Esophagus squamous epithelium (tissue), 5 donors: ENCODE data around the gene WWOX. TPM values are rescaled to one million over a fixed set of nuclear protein-coding genes. Genes with fewer than 3 reads are reported as not detected.

ENCODE experiments used
- DNase-seq: peaks from one replicate; lab custom pipeline; 2025; lab: John Stamatoyannopoulos, UW
- H3K27ac ChIP-seq, 4 donors: fragments of 200-600 bp; sonication (generic); one replicate each; pipeline ENCODE4 v1.5.1; 2016 to 2019; ENCODE audit warnings: mild to moderate bottlenecking in 1 of 4
- H3K27me3 ChIP-seq, 4 donors: fragments of 200-600 bp; sonication (generic); 1 replicate in 3 of 4; 2 replicates in 1 of 4; pipeline versions ENCODE4 v1.5.1 to v1.6.0; 2017 to 2021; ENCODE audit warnings: antibody characterized with exemption in 1 of 4
- H3K36me3 ChIP-seq, 3 donors: fragments of 200-600 bp; sonication (generic); one replicate each; pipeline ENCODE4 v1.5.1; 2016 to 2019
- H3K4me1 ChIP-seq, 3 donors: fragments of 200-600 bp; sonication (generic); one replicate each; pipeline ENCODE4 v1.5.1; 2017 to 2019
- H3K4me3 ChIP-seq, 4 donors: fragments of 200-600 bp; sonication (generic); 1 replicate in 3 of 4; 2 replicates in 1 of 4; pipeline ENCODE4 v1.5.1; 2016 to 2019; ENCODE audit warnings: mild to moderate bottlenecking in 2 of 4, moderate library complexity in 1 of 4
- H3K9me3 ChIP-seq, 3 donors: fragments of 200-600 bp; sonication (generic); one replicate each; pipeline ENCODE4 v1.5.1; 2016 to 2019
- POLR2A ChIP-seq, 4 donors: fragments of 450-650 bp; IDR thresholded peaks; one replicate each; pipeline ENCODE4 v1.6.1; 2017; ENCODE audit warnings: antibody characterized with exemption in 4 of 4, mild to moderate bottlenecking in 4 of 4, moderate library complexity in 3 of 4
- WGBS, 2 donors: methylation state at CpG; one replicate each; pipeline ENCODE4 v1.1.5; 2018; 5-methylcytosine and 5-hydroxymethylcytosine counted together
- intact Hi-C: fragments of 100-400 bp; cut with DNase I; formaldehyde crosslinking; loops from one replicate; pipeline ENCODE4 v1.15.0; 2022
- total RNA-seq, 4 donors: library from RNA; depleted of rRNA; stranded (reverse); fragments of >200 nt; gene quantifications; one replicate each; pipeline ENCODE4 v1.1.0, GENCODE V29; 2016
- TF ChIP-seq, protein P1 (sequence below), 6 experiments: fragments of 450-650 bp in 4 of 6; fragments of 200-600 bp in 2 of 6; sonication (generic) in 2 of 6; IDR thresholded peaks; one replicate each; pipeline ENCODE4 v1.5.1; 2016 to 2019; ENCODE audit warnings: antibody characterized with exemption in 6 of 6, mild to moderate bottlenecking in 4 of 6, moderate library complexity in 4 of 6
- donor health status: DM: yes; HTN: yes; CAD: no.

WWOX gene
- total RNA-seq, 4 donors from 2014 or later: 20.9 to 31.1 (median 27.5) TPM

DNA sequence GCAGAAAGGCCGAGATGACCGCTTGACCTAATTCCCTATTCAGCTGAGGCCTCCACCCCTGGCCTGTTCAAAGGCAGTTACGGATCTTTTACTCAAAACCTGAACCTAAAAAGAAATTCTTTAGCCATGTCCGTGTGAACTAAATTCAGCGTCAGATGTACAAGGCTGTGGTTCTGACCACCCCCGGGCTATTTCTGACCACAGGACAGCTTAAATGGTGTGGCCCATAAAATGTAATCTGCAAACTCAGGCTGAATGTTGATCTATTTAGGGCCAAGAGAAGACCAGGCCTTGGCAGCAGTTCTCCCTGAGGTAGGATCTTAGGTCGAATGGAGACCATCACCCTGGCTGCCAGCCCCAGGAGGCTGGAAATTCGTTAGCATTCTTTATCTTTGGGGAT, 485.5 kb downstream of the WWOX start:
- intact Hi-C loops: no loop called here
- Histone ChIP-seq H3K4me1 (peaks cover 0 to 4% (median 0%) of the 10 kb centered on the region in 3 donors), H3K36me3 (no peaks in the 10 kb centered on the region), H3K27me3 (peaks cover 0 to 40% (median 0%) of the 10 kb centered on the region in 4 donors), H3K9me3 (no peaks in the 10 kb centered on the region), H3K4me3 (no peak overlapping the region), H3K27ac (no peak overlapping the region)
- 91 to 93% methylated on average over 8 of the region's 8 CpGs for WGBS, 2 donors
- no peak for DNase-seq
- no peak for TF ChIP-seq POLR2A (IDR thresholded peaks at IDR 0.05)
- TF ChIP-seq, protein P1, sequence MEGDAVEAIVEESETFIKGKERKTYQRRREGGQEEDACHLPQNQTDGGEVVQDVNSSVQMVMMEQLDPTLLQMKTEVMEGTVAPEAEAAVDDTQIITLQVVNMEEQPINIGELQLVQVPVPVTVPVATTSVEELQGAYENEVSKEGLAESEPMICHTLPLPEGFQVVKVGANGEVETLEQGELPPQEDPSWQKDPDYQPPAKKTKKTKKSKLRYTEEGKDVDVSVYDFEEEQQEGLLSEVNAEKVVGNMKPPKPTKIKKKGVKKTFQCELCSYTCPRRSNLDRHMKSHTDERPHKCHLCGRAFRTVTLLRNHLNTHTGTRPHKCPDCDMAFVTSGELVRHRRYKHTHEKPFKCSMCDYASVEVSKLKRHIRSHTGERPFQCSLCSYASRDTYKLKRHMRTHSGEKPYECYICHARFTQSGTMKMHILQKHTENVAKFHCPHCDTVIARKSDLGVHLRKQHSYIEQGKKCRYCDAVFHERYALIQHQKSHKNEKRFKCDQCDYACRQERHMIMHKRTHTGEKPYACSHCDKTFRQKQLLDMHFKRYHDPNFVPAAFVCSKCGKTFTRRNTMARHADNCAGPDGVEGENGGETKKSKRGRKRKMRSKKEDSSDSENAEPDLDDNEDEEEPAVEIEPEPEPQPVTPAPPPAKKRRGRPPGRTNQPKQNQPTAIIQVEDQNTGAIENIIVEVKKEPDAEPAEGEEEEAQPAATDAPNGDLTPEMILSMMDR (IDR thresholded peaks at IDR 0.05): no peak

DNA sequence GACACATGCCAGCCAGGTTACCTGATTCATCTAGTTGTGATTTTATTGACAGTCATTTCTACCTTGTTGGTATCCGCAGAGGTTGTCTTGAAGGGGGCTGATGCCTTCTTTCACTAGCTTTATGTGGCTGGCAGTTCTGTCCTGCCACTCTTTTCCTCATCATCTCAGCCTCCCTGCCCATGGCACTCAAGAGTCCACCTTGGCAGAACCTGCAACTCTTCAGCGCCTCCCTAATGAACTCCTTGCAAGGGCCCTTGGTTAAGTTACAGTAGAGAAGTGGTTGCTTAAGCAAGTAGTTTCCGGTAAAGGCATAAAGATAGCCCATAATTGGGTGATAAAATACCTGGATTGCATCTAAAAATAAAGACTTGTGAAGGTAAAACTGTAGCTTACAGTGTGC, 489.9 kb downstream of the WWOX start:
- Histone ChIP-seq H3K4me3 (no peak overlapping the region), H3K27me3 (peaks cover 0 to 29% (median 0%) of the 10 kb centered on the region in 4 donors), H3K27ac (no peak overlapping the region), H3K36me3 (no peaks in the 10 kb centered on the region), H3K9me3 (no peaks in the 10 kb centered on the region), H3K4me1 (peaks cover 0 to 3% (median 0%) of the 10 kb centered on the region in 3 donors)
- TF ChIP-seq POLR2A (IDR thresholded peaks at IDR 0.05): no peak
- TF ChIP-seq, protein P1 (IDR thresholded peaks at IDR 0.05): no peak
- no peak for DNase-seq
- intact Hi-C loops: no loop called here
- 88 to 93% methylated on average over 3 of the region's 3 CpGs for WGBS, 2 donors

DNA sequence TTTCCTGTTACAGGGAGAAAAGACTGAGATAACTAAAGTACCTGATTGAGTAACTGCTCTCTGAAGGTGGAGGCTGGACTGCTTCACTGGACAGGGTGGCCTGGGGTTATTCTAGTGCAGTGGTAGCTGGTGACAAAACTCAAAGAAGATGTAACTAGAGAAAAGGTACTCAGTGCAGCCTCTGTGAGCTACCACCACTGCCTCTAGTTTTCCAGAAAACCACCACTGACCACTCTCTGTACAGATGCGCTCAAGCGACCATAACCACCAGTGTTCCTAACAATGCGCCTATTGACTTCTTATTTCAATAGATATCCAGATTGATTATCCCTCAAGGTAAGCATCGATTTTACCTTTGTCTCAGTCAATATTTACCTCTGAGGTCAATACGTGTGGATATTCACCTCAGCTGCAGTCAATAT, 492.2 kb downstream of the WWOX start:
- Histone ChIP-seq H3K27me3 (peaks cover 0 to 28% (median 0%) of the 10 kb centered on the region in 4 donors), H3K27ac (no peak overlapping the region), H3K9me3 (no peaks in the 10 kb centered on the region), H3K36me3 (no peaks in the 10 kb centered on the region), H3K4me1 (no peaks in the 10 kb centered on the region), H3K4me3 (no peak overlapping the region)
- DNase-seq: no peak
- TF ChIP-seq, protein P1 (IDR thresholded peaks at IDR 0.05): no peak
- no peak for TF ChIP-seq POLR2A (IDR thresholded peaks at IDR 0.05)
- WGBS, 2 donors: 84 to 90% methylated on average over 5 of the region's 5 CpGs
- intact Hi-C loops: no loop called here

DNA sequence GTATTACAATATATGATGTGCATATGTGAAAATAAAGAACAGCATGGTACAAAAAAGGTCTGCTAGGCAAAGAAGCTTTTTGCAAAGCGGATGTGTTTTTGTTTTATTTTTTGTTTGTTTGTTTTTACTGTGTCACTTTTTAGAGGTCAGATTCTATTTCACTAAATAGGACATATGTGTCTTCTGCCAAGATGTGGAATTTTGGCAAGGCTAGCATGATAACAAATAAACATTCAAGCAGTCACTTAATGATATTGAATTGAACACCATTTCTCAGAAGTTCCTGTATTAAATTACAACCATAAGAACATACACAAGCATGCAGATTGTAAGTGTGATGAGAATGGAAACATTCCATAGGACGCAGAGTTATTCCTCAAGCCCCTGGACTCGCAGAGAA, 492.7 kb downstream of the WWOX start:
- TF ChIP-seq, protein P1 (IDR thresholded peaks at IDR 0.05): no peak
- Histone ChIP-seq H3K27me3 (peaks cover 0 to 25% (median 0%) of the 10 kb centered on the region in 4 donors), H3K9me3 (no peaks in the 10 kb centered on the region), H3K36me3 (no peaks in the 10 kb centered on the region), H3K4me3 (no peak overlapping the region), H3K4me1 (no peaks in the 10 kb centered on the region), H3K27ac (no peak overlapping the region)
- no peak for DNase-seq
- intact Hi-C loops: no loop called here
- WGBS, 2 donors: 92 to 96% methylated on average over 3 of the region's 3 CpGs

DNA sequence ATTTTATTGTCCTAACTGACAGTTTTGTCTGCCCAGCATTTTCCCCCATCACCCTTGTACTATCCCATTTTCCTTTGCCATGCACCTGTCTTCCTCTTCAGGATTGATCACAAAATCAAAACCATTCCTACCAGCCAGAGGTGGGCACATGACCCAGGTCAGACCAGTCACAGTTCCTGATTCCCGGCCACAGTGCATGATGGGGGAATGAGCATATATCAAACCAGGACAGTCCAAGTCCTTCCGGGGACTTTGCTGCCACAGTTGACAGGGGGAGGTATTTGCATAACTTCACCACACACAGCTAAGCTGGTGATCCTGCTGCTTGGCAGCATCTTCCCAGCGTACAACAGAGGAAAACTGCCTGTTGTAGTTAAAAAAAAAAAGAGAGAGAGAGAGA, 493.9 kb downstream of the WWOX start:
- Histone ChIP-seq H3K9me3 (no peaks in the 10 kb centered on the region), H3K27ac (no peak overlapping the region), H3K36me3 (no peaks in the 10 kb centered on the region), H3K4me1 (no peaks in the 10 kb centered on the region), H3K4me3 (no peak overlapping the region), H3K27me3 (peaks cover 0 to 15% (median 0%) of the 10 kb centered on the region in 4 donors)
- no peak for TF ChIP-seq POLR2A (IDR thresholded peaks at IDR 0.05)
- TF ChIP-seq, protein P1 (IDR thresholded peaks at IDR 0.05): no peak
- DNase-seq: no peak
- WGBS, 2 donors: 76 to 90% methylated on average over 3 of the region's 3 CpGs
- intact Hi-C loops: no loop called here
